ENCODE results near the gene PDF.

Gene PDF

DNA sequence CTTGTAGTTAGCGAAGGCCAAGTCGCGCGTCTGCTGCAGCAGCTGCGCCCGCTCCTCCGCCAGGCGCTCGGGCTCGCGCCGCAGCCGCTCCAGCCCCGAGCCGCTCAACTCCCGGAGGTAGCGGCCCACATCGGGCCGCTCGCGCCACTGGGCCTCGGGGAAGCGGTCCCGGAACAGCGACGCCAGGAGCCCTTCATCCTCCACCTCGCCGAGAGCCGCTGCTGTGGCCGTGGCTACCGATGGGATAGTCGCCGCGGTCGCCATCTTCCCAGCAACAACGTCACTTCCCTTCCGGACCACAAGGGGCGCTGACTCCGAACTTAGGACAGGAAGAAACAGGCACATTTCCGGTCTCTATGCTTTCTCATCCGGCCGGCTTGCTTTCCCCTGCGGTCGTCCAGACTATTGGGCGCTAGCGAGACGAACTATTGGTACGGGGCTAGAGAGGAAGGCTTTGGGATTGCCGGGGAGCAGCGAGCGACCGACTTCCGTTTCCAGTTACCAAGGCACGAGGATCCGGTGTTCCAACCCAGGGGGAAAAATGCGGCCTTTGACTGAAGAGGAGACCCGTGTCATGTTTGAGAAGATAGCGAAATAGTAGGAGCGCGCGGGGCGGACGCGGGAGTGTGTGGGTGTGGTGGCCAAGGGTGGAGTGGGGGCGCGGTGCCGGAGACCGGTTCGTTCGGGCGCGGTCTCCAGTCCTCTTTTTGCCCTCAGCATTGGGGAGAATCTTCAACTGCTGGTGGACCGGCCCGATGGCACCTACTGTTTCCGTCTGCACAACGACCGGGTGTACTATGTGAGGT, 9.1 kb upstream of the PDF start, which contains the start of the genes COG8 and NIP7:
TSS of gene COG8 (minus strand) at position 276 of the 806 bp plus-strand sequence. CDS start at position 264, 12 bp downstream.
TSS of gene NIP7 (plus strand) at position 484 of the 806 bp plus-strand sequence. CDS start at position 542, 58 bp downstream.
- DNase-seq (ENCODE audit: low read depth in 2 of 2) = peak; percentile 77 to 85

DNA sequence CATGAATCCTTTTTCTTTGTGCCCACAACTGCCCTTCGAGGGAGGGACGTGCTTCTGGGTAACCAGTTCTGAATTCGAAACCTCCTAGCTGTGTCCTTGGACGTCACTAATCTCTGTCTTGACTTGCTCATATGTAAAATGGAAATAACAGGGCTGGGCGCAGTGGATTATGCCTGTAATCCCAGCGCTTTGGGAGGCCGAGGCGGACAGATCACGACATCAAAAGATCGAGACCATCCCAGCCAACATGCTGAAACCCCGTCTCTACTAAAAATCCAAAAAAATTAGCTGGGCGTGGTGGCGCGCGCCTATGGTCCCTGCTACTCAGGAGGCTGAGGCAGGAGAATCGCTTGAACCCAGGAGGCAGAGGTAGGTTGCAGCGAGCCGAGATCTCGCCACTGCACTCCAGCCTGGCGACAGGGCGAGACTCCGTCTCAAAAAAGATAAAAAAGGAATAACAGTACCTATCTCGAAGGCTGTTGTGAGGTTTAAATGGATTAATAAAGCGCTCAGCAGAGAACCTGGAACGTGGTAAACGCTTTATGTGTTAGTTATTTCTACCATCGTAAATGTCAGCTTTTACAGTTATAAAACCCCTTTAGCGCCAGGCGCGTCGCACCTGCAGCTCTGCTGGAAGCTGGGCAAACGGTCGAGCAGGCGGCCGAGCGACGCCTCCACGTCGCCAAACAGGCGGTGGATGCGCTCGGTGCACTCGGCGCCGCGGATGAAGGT, 8.3 kb upstream of the PDF start:
- peak in 1 of 2 donors; percentile 34 for DNase-seq (ENCODE audit: low read depth in 2 of 2)

DNA sequence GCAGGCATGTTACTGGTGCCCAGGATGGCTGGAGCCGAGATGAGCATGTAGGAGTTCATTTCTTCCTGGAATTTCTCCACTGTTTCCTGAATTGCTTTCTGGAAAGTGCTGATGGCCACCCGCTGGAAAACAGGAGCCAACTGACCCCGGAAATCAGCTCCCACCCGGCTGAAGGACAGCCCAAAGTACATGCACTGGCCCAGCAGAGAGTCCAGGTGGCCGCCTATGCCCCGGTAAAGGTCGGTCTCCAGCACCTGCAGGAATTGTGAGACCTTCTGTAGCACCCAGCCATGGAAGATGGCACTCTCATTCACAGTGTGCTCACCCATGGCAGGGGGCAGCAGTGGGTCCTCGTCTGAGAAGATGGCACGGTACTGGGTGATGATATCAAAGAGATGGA, 4.3 kb upstream of the PDF start:
- no peak for DNase-seq (ENCODE audit: low read depth in 2 of 2)

DNA sequence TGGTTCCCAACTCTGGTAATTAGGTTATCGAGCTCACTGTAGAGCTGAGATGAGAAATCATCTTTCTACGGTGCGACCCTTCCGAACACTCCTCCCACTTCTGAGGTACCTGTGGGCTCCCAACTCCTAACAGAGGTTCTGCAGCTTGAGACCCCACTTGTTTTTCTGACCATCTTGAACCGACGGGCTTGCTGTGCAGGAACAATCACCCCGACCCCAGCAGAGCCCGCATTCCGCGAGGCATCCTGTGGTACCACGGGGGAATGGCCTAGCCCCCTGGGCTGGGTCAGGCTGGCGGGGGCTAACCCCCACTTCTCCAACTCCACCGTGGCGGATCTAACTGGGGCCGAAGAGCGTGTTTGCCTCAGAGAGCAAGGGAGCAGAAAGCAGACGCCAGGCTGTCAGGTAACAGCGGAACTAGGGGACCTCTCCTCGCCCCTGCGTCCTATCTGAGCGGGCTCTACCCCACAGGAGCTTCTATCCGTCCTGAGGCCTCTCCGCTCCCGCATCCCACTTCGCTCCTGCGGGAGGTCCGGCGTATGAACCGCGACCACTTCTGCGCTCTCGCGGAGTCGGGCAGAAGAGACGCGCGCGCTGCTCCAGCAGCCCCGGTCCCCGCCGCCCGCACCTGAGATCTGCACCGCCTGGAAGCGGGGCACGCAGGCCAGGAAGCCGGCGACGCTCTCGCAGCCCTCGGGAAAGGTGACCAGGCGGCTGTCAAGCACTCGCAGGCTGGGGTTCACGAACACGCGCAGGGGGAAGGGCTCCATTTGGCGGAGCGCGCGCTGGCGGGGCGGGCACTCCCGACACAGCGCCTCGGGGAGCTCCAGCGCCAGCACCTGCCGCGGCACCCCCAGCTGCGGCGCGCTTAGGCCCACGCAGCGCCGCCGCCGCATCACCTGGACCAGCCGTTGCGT, 761 bp downstream of the PDF start:
- DNase-seq (ENCODE audit: low read depth in 2 of 2) = peak; percentile 24 to 42

DNA sequence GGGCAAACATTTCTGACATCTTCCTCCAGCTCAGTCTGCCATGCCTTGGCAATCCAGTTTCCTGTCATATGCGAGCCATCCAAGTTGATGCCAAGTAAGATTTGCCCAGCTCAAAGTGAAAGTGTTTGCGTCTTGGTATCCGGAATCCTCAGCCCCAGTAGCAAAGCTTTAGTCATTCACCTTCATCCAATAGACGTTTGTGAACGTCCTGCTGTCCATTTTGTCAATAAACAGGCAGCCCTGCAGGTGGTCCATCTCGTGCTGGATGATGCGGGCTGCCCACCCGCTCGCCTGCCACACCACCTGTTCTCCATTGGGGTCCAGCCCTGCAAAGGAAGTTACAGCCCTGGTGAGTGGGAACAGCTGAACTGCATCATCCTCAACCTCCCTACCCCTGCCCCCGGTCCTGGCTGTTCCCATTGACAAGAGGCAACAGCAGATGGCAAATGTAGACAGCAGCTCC, 1.5 kb downstream of the PDF start:
- DNase-seq (ENCODE audit: low read depth in 2 of 2) = no peak

DNA sequence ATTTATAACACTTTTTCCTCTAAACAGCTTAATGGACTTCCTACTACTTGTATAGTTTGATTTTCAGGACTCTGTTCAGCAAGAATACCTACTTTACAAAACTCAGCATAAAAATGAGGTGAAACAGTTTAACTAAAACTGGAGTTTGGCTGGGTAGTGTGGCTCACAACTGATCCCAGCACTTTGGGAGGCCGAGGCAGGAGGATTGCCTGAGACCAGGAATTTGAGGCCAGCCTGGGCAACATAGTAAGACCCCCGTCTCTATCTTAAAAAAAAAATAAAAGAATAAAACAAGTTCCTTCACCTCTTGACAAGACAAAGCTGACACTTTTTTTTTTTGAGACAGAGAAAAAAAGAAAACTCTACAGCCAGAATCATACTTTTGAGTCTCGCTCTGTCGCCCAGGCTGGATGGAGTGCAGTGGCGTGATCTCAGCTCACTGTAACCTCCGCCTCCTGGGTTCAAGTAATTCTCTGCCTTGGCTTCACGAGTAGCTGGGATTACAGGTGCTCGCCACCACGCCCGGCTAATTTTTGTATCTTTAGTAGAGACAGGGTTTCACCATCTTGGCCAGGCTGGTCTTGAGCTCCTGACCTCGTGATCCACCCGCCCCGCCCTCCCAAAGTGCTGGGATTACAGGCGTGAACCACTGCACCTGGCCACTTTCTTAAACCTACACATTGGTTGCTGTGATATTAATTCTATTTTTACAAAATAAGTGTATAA, 2.6 kb downstream of the PDF start:
- no peak for DNase-seq (ENCODE audit: low read depth in 2 of 2)

DNA sequence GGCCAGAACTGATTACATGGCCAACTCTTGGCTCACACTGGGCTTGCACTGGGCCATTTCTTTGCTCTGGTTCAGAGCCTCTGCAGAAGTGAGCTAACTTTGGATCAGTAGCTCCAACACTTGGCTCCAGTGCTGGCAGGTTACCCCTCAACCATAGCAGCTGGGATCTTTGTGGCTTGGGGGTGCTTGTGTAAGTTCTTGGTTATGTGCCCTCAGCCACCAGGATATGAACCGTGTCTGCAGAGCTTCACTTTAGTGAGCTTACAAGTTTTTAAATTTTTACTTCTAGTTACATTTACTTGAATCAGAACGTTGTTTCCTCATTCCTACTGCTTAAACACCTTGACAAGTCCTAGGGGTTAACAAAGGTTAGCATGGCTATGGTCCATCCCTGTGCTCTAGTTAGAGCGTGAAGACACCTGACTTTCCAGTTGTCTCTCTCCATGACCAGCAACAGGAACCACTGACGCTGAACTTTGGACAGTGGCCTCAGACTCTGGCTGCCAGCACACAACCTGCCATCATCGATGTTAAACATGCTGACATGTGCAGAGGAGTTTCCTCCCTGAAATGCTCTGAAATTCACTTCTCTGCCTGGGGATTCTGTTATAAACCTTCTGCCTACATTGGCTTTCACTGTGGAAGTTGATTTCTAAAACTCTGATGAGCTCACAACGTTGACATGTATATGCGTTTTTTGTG, 4.1 kb downstream of the PDF start:
- DNase-seq (ENCODE audit: low read depth in 2 of 2) = no peak

DNA sequence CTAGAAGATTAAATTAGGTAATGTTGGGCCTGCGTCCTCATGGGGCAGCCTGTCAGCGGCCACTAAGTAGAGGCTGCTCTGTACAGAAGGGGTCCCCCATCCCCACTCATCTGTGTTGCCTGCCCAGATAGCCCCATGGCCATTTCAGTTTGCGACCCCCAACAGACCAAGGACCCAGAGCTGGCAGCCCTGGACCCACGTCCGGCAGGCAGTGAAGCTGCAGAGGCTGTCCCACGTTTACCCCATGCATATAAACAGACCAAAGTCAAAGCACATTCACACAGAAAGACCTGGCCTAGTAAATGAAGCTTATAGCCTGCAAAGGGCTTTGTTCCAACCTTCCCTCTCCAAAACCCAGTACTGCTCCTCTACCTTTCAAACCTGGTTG, 4.6 kb downstream of the PDF start:
- DNase-seq (ENCODE audit: low read depth in 2 of 2) = no peak

DNA sequence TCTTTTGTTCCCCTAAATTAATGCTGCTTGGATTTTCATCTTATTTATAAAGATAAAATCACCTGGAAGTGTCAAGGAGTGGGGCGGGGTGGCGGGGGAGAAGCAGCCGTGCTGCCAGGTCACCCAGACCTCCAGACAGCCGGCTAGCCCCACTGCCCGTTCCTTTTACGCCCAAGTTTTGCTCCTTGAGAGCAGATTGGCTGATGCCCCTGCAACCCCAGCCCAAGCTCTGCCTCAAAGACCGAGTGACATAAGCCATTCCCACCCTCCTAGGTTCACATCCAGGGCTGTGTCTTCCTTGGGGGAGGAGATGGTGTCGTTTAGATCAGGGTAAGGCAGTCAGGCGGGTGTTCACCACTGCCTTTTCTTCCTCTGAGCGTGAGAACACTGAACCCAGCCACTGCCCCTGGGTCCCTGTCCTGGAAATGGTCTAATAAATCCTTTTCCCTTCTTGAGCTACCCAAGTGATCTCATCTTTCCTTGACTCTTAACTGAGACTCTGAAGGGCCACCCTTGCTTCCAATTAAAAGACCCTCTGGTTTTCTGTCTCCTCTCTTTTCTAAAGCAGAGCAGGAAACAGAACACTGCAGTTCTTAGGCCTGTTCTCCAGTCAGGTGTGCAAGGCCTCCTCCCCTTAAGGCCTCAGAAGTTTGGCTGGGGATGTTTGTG, 5.7 kb downstream of the PDF start:
- no peak for DNase-seq (ENCODE audit: low read depth in 2 of 2)

DNA sequence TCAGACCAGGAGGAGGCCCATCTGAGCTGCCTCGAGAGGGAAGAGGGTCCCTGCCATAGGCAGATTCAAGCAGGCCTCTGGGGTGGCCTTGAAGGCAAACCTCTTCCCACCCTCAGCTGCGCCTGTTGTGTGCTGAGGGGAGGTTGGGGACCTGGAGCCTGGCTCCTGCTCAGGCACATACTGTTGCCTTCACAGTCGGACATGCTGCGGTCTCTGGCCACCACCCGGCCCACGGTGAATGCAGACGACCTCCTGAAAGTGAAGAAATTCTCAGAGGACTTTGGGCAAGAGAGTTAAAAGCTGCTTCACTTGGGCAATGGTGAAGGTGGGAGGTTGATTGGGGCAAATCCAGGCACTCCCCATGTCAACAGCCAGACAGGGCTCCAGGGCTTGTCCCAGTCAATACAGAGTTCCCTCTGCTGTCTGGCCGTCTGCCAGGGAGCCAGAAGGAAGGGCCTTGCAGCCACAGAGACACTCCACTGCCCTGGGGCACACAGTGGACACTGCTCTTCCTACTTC, 6.3 kb downstream of the PDF start:
- no peak for DNase-seq (ENCODE audit: low read depth in 2 of 2)

DNA sequence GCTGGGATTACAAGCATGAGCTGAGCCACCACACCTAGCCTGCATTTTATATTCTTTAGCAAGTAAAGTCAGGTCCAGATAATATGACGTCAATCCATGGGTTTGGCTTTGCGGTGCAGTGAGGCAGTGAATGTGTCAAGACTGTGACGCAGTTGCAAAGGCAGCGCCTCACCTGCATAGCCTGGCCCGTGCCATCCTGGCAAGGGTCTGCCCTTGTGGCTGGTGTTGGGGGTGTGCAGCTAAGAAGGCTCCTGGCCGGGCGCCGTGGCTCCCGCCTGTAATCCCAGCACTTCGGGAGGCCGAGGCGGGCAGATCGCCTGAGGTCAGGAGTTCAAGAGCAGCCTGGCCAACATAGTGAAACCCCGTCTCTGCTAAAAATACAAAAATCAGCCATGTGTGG, 7.0 kb downstream of the PDF start:
- DNase-seq (ENCODE audit: low read depth in 2 of 2) = no peak

DNA sequence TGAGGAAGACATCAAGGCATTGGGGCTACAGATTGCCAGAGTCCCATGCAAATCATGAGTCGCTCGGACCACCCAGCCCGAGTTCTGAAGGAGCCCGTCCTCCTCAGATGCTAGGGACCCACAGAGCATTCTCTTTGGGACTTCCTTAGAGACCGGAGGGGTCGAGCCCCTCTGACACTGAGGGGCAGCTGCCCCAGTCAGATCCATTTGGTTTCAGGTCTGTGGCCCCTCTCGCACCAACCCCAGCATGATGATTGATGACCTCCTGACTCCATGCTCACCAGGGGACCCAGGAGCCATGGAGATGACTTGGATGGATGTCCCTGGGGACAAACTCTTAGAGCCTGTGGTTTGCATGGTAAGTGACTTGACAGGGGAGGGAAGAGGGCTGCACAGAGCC, 8.0 kb downstream of the PDF start:
- no peak for DNase-seq (ENCODE audit: low read depth in 2 of 2)

DNA sequence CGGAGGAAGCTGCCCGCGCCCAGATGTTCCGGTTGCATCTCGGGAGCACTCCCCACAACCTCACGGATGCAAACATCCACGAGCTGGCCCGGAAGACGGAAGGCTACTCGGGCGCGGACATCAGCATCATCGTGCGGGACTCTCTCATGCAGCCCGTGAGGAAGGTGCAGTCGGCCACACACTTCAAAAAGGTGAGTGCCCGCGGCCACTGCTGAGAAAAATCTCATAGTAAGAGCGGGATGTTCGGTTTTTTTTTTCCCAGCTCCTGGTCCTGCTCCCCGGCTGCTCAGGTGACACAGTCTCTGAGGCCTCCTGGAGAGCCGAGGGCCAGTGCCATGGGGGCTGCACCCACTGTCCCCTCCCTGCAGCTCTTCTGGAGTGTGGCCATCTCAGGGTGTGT, 9.3 kb downstream of the PDF start:
- no peak for DNase-seq (ENCODE audit: low read depth in 2 of 2)

DNA sequence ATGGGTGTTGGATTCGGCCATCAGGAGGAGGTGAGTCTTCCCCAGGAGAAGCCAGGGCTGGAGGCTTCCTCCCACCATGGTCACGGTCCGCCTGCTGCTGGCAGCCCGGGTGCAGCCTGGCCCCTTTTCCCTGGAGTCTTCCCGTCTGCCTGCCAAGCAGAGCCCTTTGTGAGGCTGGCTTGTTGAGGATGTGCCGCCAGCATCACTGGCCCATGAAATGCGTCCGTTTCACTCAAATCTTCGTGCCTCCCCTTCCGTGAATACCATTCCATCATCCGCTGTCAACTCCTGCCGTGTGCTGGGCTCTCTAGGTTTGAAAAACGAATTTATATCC, 9.7 kb downstream of the PDF start:
- no peak for DNase-seq (ENCODE audit: low read depth in 2 of 2)

DNA sequence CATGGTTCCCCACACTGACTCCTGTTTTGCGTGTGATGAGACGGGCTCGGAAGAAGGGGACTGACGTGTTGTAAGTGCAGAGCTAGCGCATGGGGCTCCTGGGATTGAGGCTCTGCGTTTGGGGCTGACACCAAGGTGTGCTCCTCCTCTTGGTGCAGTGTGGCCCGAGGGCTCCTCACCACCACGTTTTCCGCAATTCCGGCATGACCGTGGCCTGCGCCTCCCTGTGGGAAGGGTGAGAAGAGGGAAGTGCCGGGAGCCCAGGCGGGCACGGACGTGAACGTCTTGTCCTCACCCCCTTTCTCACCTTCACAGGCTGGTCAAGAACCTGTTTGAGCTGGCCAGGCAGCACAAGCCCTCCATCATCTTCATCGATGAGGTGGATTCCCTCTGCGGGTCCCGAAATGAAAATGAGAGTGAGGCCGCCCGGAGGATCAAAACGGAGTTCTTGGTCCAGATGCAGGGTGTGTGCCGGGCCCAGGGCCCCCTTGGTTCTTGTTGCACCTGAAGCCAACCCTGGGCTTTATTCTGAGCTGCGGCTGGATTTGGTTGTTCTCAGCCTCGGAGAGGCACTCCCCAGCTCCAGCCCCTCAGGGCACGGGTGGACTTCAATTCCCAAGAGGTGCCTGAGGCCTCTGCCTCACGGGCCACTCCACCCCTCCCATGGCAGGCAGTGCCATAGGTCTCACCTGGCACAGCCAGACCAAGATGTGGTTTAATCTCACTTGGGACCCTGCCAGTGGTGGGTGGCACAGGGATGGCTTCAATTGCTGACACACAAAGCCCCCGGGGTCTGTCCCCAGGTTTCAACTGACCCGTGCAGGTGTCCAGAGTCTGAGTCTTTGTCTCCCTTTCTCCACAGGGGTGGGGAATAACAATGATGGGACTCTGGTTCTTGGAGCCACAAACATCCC, 10.3 kb downstream of the PDF start:
- DNase-seq (ENCODE audit: low read depth in 2 of 2) = no peak

DNA sequence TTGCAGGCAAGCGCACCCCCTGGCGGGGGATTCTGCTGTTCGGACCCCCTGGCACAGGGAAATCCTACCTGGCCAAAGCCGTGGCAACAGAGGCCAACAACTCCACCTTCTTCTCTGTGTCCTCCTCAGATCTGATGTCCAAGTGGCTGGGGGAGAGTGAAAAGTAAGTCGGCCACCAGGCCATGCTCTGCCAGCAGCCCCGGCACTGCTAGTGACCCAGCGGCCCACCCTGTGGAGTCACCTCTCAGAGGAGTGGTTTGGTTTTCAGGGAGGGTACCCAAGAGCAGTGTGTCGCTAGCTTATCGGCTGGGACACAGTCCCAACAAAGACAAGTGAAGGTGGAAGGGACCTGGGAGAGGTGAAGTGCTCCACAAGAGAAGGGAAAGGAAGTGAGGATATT, 11.0 kb downstream of the PDF start:
- DNase-seq (ENCODE audit: low read depth in 2 of 2) = no peak

DNA sequence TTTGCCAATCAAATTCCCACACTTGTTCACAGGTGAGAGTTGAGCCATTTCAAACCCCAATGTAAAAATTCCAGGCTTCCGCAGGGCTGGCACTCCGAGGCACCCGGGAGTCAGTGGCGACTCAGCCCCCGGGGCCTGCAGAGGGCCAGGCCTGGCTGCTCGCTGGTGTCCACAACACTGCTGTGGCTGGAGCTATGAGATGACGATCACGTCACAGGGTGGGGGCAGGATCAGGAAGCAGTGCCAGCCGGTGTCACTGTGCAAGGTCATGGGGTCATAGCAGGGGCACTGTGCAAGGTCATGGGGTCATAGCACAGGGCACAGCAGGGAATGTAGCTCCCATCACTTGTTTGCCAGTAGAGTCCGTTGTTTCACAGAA, 11.5 kb downstream of the PDF start:
- no peak for DNase-seq (ENCODE audit: low read depth in 2 of 2)

DNA sequence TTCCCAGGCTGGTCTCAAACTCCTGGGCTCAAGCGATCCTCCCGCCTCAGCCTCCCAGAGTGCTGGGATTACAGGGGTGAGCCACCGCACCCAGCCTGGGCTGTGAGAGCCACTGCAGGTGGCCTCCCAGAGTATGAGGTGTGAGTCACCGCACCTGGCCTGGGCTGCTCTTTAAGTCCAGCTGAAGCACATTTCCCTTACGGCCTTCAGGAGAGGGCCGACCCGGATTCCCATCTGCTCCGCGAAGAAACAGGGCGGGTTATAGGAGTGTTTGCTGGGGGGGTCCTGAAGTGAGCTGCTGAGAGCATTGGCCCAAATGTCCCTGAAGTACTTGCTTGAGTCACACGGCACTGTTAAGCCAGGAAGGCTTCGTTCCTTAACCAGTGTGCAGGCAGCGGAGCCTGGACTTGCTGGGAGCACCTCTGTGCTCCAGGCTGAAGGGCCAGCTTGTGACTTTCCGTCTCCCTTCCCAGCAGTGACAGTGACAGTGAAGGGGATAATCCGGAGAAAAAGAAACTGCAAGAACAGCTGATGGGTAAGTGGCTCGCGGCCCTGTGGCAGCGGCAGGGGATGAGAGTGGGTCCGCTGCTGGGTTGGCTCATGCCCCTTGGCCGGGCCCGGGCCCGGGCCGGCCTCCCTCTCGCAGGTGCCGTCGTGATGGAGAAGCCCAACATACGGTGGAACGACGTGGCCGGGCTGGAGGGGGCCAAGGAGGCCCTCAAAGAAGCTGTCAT, 12.0 kb downstream of the PDF start:
- no peak for DNase-seq (ENCODE audit: low read depth in 2 of 2)

Data from stimulated activated CD8-positive, alpha-beta memory T cell treated with anti-CD3 and anti-CD28 coated beads, Interleukin-15, amount 100 ng/mL, for 4 hours (primary cell).